GM10266 (cell line): Measurements from ENCODE around the gene ARHGEF26.
"Not testable (repeated sequence)": the region's sequence is repeated elsewhere in the genome, so short reads cannot be mapped to it uniquely, and the experiment has no call there.

Experiments used
- DNase-seq: peaks from one replicate; pipeline ENCODE4 v3.0.0; 2012; ENCODE audit errors: extremely low spot score
- CTCF ChIP-seq: IDR thresholded peaks from 2 replicates; pipeline ENCODE4 v1.5.1; 2012; ENCODE audit warnings: mild to moderate bottlenecking, low read depth; ENCODE audit not compliant: control insufficient read depth, insufficient read depth; ENCODE audit errors: missing control alignments

Gene ARHGEF26

DNA sequence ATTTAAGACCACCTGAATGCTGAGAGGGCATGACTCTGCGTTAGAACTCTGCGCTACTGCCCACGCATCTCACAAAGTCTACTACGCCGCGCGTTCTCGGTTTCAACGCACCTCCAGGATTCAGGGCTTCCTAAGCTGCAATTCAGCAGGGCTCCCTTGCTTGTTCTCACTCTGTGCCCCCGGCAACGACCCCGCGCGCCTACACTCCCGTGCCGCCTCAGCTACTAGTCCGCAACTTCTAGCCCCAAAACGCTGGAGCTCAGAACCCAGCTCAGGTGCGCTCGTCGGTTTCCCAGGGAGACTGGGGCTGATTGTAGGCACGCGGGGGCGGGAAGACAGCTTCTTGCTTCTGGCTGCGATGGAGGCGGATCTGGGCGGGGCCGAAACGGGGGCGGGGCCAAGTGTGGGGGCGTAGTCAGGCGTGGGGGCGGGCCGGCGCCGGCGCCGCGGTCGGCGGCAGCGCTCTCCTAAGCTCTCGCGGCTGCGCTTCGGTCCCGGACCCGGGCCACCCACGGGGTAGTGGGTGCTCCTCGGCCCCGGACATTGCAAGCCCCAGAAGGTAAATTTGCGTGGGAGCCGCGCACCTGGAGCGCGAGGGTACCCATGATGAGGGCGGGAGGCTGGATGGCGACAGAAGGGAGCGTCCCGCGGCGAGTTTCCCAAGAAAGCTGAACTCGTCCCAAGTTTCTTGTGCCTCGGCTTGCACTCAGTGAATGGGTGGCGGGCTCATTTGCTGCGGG lies at the start of gene ARHGEF26:
ARHGEF26 (plus strand) TSS at position 430 of the 740 bp plus-strand sequence. CDS start 603 bp downstream, outside the sequence.
- no peak for TF ChIP-seq CTCF
- DNase-seq, result peak; percentile 82

GRCh38 chr3:154074966-154075365 lies 46.2 kb upstream of the ARHGEF26 start:
- DNase-seq, result no peak
- TF ChIP-seq CTCF, result no peak

DNA sequence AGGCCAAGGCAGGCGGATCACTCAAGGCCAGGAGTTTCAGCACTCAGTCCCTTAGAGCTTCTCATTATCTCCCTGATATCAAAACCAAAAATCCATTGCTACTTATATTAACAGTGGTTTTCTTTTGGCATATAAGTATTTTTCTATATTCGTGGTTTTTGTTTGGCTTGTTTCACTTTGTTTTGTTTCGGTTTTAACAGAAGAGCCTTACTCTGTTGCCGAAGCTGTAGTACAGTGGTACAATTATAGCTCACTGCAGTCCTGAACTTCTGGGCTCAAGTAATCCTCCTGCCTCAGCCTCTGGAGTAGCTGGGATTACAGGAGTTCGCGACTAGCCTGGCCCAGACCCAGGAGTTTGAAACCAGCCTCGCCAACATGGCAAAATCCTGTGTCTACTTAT lies 42.5 kb upstream of the ARHGEF26 start:
- no peak for TF ChIP-seq CTCF
- no peak for DNase-seq

DNA sequence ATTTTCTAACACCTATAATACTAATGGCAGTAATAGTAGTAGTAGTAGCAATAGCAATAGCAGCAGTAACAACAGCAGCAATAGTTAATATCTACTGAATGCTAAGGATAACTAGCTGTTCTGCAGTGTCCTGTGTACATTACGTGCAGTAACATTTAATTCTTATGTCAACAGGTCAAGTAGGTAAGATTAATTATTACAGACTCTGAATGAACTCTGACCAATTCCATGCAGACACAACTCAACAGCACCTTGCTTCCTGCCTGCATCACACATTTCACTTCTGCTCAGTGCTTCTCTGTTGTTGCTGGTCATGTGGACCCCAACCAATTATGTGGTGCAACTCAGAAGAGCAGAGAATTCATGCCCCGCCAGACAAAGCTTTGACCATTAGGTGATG lies 39.9 kb upstream of the ARHGEF26 start:
- no peak for DNase-seq
- no peak for TF ChIP-seq CTCF

DNA sequence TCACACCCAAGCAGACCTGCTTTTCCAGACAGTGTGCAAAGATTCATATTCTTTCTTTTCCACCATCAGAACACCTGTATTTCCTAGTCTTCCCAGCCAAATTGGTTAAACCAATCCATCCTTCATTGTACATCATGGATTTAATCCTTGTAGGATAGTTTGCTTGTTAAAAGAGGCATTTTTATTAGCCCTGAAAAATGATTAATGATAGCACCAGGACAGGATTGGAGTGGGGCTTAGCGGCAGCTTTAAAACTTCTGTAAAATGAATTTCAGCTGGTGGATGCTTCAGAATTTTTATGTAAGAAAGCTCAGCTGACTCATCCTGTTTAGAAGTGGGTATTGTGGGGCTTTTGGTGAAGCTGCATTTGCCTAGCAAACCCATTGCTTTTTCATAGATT lies 36.1 kb upstream of the ARHGEF26 start:
- DNase-seq, result no peak
- TF ChIP-seq CTCF, result no peak

- no peak for TF ChIP-seq CTCF
Observed at GRCh38 chr3:154085799-154086198, 35.4 kb upstream of the ARHGEF26 start.

GRCh38 chr3:154086286-154086685 lies 34.9 kb upstream of the ARHGEF26 start:
- TF ChIP-seq CTCF, result no peak

More at GRCh38 chr3:154085799-154086198, 35.4 kb upstream of the ARHGEF26 start:
- DNase-seq, result no peak

GRCh38 chr3:154087756-154088480 lies 33.3 kb upstream of the ARHGEF26 start:
- not testable (repeated sequence) for DNase-seq

More at GRCh38 chr3:154086286-154086685, 34.9 kb upstream of the ARHGEF26 start:
- no peak for DNase-seq
